Kidney epithelial cell (primary cell): ENCODE measurements around the gene PLOD3. TPM values are rescaled to one million over a fixed set of nuclear protein-coding genes. Genes with fewer than 3 reads are reported as not detected.

Experiments
- DNase-seq: peaks from one replicate; pipeline ENCODE4 v3.0.0-alpha.2; 2010; ENCODE audit warnings: low read depth
- H3K27me3 ChIP-seq: 2 replicates; pipeline ENCODE4 v1.6.0; 2011; ENCODE audit warnings: low read length; ENCODE audit not compliant: control insufficient read depth, insufficient read depth
- H3K36me3 ChIP-seq: 2 replicates; pipeline ENCODE4 v1.5.1; 2011; ENCODE audit warnings: low read length; ENCODE audit not compliant: control insufficient read depth, insufficient read depth
- H3K4me3 ChIP-seq: 2 replicates; pipeline ENCODE4 v1.5.1; 2011; ENCODE audit warnings: low read depth, mild to moderate bottlenecking, control low read depth, low read length
- total RNA-seq: library from RNA; depleted of rRNA; stranded (reverse); fragments of >200 nt; gene quantifications from 2 replicates; pipeline ENCODE4 v1.2.3, GENCODE V29; 2015
- TF ChIP-seq, protein P1 (sequence below): IDR thresholded peaks from 2 replicates; pipeline ENCODE4 v1.5.1; 2011; ENCODE audit warnings: mild to moderate bottlenecking, moderate library complexity, low read length, control low read depth, inconsistent platforms; ENCODE audit not compliant: insufficient read depth, poor library complexity, severe bottlenecking

The PLOD3 gene
- total RNA-seq, 1 donor from 2014 or later = 95.6 TPM

DNA sequence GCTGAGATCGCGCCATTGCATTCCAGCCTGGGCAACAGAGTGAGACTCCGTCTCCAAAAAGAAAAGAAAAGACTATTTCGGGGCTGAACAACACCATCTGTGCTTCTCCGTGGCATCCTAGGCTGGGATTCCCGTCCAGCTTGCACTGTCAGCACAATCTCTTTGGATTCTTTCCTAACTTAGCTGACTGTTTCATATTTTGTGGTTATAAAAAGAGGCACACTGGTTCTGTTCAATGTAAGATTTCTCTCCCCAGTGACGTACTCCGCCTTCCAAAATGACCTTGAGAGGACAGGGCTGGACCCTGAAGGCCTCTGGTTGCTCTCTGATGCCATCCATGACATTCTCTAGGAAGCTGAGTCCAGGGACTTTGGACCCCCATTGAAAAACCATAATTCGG lies 9.3 kb upstream of the PLOD3 start:
- H3K36me3 ChIP-seq = no peaks in the 10 kb centered on the region
- TF ChIP-seq, protein P1, sequence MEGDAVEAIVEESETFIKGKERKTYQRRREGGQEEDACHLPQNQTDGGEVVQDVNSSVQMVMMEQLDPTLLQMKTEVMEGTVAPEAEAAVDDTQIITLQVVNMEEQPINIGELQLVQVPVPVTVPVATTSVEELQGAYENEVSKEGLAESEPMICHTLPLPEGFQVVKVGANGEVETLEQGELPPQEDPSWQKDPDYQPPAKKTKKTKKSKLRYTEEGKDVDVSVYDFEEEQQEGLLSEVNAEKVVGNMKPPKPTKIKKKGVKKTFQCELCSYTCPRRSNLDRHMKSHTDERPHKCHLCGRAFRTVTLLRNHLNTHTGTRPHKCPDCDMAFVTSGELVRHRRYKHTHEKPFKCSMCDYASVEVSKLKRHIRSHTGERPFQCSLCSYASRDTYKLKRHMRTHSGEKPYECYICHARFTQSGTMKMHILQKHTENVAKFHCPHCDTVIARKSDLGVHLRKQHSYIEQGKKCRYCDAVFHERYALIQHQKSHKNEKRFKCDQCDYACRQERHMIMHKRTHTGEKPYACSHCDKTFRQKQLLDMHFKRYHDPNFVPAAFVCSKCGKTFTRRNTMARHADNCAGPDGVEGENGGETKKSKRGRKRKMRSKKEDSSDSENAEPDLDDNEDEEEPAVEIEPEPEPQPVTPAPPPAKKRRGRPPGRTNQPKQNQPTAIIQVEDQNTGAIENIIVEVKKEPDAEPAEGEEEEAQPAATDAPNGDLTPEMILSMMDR = no peak
- H3K27me3 ChIP-seq = no peaks in the 10 kb centered on the region
- DNase-seq = no peak
- no peak overlapping the region for H3K4me3 ChIP-seq

DNA sequence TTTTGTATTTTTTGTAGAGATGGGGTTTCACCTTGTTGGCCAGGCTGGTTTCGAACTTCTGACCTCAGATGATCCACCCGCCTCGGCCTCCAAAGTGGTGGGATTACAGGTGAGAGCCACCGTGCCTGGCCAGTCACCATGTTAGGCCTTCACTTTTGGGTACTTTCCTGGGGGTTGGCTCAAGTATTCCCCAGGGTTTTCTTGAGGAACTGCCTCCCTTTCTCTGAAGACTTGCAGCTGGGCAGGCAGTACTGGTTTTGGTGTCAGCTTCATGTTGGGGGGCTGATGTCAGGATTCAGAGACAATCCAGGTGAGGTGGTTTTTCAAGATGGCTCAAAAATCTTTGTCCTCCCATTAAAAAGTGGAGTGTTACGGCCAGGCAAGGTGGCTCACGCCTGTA lies 8.3 kb upstream of the PLOD3 start:
- no peak overlapping the region for H3K4me3 ChIP-seq
- TF ChIP-seq, protein P1 = no peak
- DNase-seq = no peak
- H3K36me3 ChIP-seq = no peaks in the 10 kb centered on the region
- no peaks in the 10 kb centered on the region for H3K27me3 ChIP-seq

DNA sequence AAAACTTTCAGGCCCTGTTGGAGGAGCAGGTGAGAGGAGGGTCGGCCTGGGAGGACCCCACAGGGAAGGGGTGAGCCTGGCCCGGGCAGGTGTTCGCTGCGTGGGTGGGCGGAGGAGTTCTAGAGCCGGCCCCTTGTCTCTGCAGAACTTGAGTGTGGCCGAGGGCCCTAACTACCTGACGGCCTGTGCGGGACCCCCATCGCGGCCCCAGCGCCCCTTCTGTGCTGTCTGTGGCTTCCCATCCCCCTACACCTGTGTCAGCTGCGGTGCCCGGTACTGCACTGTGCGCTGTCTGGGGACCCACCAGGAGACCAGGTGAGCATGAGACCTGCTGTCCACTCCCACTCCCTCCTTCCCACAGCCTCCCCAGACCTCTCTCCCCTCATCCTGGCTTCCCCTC lies 6.1 kb upstream of the PLOD3 start:
- DNase-seq = no peak
- no peaks in the 10 kb centered on the region for H3K36me3 ChIP-seq
- no peak overlapping the region for H3K4me3 ChIP-seq
- H3K27me3 ChIP-seq = no peaks in the 10 kb centered on the region
- TF ChIP-seq, protein P1 = no peak

DNA sequence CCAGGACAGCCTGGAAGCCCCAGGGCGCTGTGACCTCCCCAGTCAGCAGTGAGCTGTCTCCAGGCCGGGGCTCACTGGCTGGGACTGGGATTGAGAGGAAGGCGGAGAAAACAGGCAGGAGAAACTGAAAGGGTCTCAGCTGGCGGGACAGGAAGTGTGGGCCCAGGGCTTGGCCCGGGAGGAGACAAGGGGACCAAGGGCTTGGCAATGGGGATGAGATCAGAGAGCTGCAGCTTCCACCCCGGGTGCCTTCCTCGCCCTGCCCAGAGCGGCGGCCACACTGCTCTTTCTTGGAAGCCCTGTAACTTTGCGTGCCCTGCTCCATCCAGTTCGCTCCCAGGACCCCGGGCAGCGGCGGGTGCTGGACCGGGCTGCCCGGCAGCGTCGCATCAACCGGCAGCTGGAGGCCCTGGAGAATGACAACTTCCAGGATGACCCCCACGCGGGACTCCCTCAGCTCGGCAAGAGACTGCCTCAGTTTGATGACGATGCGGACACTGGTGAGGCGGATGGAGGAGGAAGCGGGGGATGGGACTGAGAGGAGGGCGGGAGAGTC lies 5.0 kb upstream of the PLOD3 start:
- Histone ChIP-seq H3K36me3 (no peaks in the 10 kb centered on the region), H3K4me3 (no peak overlapping the region), H3K27me3 (no peaks in the 10 kb centered on the region)
- no peak for DNase-seq
- TF ChIP-seq, protein P1 = no peak

DNA sequence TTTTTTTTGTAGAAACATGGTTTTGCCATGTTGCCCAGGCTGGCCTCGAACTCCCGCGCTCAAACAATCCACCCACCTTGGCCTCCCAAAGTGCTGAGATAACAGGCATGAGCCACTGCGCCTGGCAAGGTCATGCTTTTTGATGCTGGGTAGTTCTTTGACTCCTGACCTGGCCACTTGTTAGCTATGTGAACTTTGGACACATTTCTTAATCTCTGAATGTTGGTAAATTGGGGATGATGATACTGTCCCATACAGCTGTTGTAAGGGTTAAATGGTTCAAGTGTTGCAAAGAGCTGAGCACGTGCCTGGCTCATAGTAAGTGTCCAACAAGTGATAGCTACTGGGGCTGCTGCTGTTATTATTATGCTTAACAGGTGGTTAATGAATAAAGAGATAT lies 2.9 kb upstream of the PLOD3 start:
- H3K36me3 ChIP-seq = no peaks in the 10 kb centered on the region
- no peak for DNase-seq
- TF ChIP-seq, protein P1 = no peak
- no peak overlapping the region for H3K4me3 ChIP-seq
- no peaks in the 10 kb centered on the region for H3K27me3 ChIP-seq
